HG03139 (cell line): ENCODE measurements around the gene GHITM.
"Not testable (repeated sequence)": the region's sequence is repeated elsewhere in the genome, so short reads cannot be mapped to it uniquely, and the experiment has no call there.

Experiments used
- ATAC-seq: cut with Tn5 transposase; IDR thresholded peaks from one replicate; pipeline ENCODE4 v1.9.1; 2021; ENCODE audit not compliant: unreplicated experiment

GHITM gene

GRCh38 chr10:84139126-84140035 lies at the start of gene GHITM:
Gene GHITM, plus strand, starts transcription at chr10:84139509. Its CDS starts 1,992 bp downstream, at chr10:84141501.
- peak; percentile 98 for ATAC-seq

GRCh38 chr10:84095811-84096497 lies 43.4 kb upstream of the GHITM start:
- no peak for ATAC-seq

- no peak for ATAC-seq
Measured at GRCh38 chr10:84097787-84098353, 41.4 kb upstream of the GHITM start.

GRCh38 chr10:84098667-84099066 lies 40.6 kb upstream of the GHITM start:
- no peak for ATAC-seq

- no peak for ATAC-seq
Measured at GRCh38 chr10:84101042-84101441, 38.3 kb upstream of the GHITM start.

GRCh38 chr10:84108797-84109196 lies 30.5 kb upstream of the GHITM start:
- ATAC-seq = no peak

GRCh38 chr10:84109772-84110171 lies 29.5 kb upstream of the GHITM start:
- not testable (repeated sequence) for ATAC-seq

GRCh38 chr10:84113468-84113867 lies 25.8 kb upstream of the GHITM start:
- not testable (repeated sequence) for ATAC-seq

- ATAC-seq = no peak
Measured at GRCh38 chr10:84114088-84114667, 25.1 kb upstream of the GHITM start.

GRCh38 chr10:84117204-84117603 lies 22.1 kb upstream of the GHITM start:
- not testable (repeated sequence) for ATAC-seq

GRCh38 chr10:84117686-84118394 lies 21.5 kb upstream of the GHITM start:
- no peak for ATAC-seq

- ATAC-seq = no peak
Measured at GRCh38 chr10:84118395-84119006, 20.8 kb upstream of the GHITM start.

- ATAC-seq = no peak
Measured at GRCh38 chr10:84123362-84123761, 15.9 kb upstream of the GHITM start.

- ATAC-seq = not testable (repeated sequence)
Measured at GRCh38 chr10:84125910-84126784, 13.2 kb upstream of the GHITM start.

- ATAC-seq = no peak
Measured at GRCh38 chr10:84126785-84127167, 12.5 kb upstream of the GHITM start.

- ATAC-seq = no peak
Measured at GRCh38 chr10:84135836-84136235, 3.5 kb upstream of the GHITM start.

GRCh38 chr10:84137811-84138210 lies 1.5 kb upstream of the GHITM start:
- ATAC-seq = no peak

- ATAC-seq = no peak
Measured at GRCh38 chr10:84138478-84139125, 707 bp upstream of the GHITM start.

GRCh38 chr10:84140036-84140379 lies 699 bp downstream of the GHITM start:
- ATAC-seq = no peak
